Right forelimb (tissue), 1 donor: ENCODE results near the gene VPS8.
"Not testable (repeated sequence)": the region's sequence is repeated elsewhere in the genome, so short reads cannot be mapped to it uniquely, and the experiment has no call there.

Source experiments
- DNase-seq: peaks from one replicate; pipeline ENCODE4 v3.0.0-alpha.2; 2018

VPS8 gene

GRCh38 chr3:184927796-184928315 is 115.9 kb downstream of the VPS8 start:
- no peak for DNase-seq

- no peak for DNase-seq
These were observed 120.8 kb downstream of the VPS8 start for GRCh38 chr3:184932777-184933176.

GRCh38 chr3:184937611-184938010 is 125.6 kb downstream of the VPS8 start:
- no peak for DNase-seq

- no peak for DNase-seq
These were observed 129.4 kb downstream of the VPS8 start for GRCh38 chr3:184941408-184941807.

DNA sequence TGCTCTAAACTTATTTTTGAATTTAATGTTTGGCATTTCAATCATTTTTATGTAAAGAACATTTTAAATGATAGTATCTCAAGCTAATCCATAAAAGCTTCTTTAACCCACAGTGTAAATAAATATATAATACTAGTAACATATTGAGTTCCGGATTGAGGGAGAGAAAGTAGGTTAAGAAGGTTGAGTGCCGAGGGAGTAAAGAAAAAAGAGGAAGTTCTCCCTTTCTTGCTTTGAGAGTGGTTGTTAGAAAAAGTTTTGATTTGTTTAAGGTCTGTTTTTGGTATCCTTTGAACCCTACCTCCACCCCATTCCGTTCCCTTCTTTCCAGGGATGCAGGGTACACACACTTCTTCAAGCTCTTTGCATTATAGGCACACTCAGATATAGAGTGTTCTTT is 130.8 kb downstream of the VPS8 start:
- DNase-seq, result no peak

DNA sequence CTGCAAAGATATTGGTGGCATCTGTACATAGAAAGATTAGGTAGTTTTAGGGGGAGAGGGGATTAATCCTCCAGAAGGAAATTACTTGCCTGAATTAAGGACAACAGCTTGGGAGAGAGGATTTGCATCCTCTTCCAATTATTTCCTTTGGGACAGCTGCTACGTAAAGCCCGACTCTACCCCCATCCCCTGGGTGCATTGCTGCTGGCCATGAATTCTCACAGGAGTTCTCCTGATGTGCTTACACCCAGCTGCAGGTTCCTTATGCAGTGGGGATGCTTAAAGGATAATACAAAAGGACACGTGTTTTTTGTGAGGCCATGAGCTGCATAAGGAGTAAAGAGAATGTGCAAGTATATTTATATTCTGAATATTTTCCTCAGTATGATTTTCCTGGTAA is 132.3 kb downstream of the VPS8 start:
- no peak for DNase-seq

- no peak for DNase-seq
These were observed 134.1 kb downstream of the VPS8 start for GRCh38 chr3:184945886-184946625.

GRCh38 chr3:184946917-184947316 is 135.0 kb downstream of the VPS8 start:
- no peak for DNase-seq

DNA sequence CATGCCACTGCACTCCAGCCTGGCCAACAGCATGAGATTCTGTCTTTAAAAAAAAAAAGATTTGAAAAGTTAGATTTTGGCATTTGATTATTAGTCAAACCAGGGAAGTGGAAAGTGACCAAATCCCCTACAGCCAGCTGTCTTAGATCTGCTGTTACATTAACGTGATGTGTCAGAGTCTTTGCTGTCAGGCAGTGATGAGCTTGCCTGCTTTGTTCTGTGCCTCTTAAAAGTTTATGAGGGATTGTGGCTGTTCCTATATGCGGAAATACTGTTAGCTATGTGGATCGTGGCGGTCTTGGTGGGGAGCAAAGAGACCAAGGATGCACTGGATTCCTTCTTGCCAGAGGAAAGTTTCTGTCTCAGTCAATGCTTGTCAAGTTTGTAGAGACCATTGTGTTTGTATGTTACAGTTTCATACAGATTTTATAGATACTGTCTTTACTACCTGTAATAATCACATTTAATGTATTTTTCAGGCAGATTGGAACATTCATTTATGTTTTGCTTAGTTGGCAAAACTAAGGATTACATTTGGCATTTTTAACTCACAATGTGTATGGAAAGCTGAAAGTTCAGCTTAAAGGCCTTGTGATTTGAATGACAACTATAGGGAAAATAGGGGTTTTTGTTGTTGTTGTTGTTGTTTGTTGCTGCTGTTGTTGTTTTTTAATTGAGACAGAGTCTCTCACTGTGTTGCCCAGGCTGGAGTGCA is 137.4 kb downstream of the VPS8 start:
- no peak for DNase-seq

- DNase-seq, result not testable (repeated sequence)
These were observed 138.8 kb downstream of the VPS8 start for GRCh38 chr3:184950816-184951215.

GRCh38 chr3:184952671-184953070 is 140.7 kb downstream of the VPS8 start:
- DNase-seq, result no peak

DNA sequence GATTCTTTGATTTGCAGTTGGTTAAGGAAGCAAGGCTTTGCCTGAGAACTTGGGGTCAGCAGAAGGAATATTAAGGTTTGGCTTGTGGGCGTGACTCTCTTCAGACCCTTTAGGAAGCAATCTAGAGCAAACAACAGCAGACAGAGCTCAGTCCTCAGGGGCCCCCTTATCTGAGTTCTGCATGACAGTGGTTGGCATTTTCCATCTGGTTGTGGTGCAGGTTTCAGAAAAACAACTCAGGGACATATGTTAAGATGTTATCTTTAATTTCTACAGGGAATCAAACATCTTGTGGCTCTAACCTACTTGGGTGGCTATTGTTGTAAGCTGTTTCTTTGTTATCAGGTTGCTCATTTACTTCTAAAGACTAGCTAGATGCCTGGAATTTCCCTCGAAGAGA is 141.4 kb downstream of the VPS8 start:
- no peak for DNase-seq

- no peak for DNase-seq
These were observed 142.3 kb downstream of the VPS8 start for GRCh38 chr3:184954251-184954650.

GRCh38 chr3:184954851-184955250 is 142.9 kb downstream of the VPS8 start:
- DNase-seq, result not testable (repeated sequence)

- DNase-seq, result no peak
These were observed 153.9 kb downstream of the VPS8 start for GRCh38 chr3:184965639-184966430.

DNA sequence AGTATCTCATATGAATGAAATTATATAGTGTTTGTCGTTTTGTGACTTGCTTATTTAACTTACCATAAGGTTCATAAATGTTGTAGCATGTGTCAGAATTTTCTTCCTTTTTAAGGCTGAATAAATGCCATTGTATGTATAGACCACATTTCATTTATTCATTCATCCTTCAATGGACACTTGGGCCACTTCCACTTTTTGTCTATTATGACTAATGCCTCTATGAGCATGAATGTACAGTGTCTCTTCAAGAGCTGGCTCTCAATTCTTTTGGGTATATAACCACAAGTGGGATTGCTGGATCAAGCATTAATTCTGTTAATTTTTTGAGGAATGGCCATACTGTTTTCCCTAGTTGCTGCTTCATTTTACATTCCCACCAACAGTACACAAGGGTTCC is 156.1 kb downstream of the VPS8 start:
- no peak for DNase-seq

GRCh38 chr3:184970186-184970585 is 158.2 kb downstream of the VPS8 start:
- DNase-seq, result no peak

DNA sequence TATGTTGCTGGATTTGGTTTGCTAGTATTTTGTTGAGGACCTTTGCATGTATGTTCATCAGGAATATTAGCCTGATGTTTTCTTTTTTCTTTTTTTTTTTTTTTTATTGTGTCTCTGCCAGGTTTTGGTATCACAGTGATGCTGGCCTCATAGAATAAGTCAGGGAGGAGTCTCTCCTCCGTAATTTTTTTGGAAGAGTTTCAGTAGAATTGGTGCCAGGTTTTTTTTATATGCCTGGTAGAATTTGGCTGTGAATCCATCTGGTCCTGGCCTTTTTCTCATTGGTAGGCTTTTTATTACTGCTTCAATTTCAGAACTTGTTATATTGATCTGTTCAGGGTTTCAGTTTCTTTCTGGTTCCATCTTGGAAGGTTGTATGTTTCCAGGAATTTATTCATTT is 165.8 kb downstream of the VPS8 start:
- no peak for DNase-seq

- DNase-seq, result no peak
These were observed 169.1 kb downstream of the VPS8 start for GRCh38 chr3:184981071-184981470.

DNA sequence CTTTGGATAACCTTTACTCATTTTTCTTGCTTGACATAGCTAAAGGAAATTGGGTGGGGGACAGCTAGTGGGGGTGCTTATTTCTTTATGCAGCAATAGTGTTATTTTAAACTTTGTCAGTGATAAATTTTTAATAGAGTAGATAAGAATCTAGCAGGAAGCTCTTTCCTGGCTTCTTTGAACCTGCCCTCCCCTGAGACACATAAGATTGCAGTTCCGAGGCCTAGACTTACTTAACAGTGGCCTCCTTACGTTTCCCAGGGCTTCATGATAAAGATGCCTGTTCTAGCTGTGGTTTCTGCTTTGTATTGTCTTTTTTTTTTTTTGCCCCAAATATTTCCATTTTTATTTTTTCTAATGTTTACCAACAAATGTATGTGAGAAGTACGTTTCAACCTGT is 170.1 kb downstream of the VPS8 start:
- DNase-seq, result no peak

DNA sequence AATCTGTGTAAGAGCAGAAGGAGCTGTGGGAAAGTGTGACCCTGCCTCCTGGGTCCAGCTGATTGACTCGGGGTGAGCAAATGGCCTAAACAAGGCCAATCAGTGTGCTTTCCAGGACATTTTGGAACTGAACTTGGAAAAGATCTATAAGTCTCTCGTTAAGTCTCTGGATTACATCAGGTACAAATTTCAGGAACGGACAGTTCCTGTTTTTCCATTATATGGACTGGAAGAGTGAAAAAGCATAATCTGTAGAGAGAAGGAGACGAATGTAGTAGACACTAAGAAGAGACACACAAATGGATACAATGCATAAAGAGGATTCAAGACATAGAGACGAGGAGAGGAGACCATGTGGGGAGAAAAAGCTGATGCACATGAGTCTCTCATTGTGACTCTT is 173.6 kb downstream of the VPS8 start:
- no peak for DNase-seq

DNA sequence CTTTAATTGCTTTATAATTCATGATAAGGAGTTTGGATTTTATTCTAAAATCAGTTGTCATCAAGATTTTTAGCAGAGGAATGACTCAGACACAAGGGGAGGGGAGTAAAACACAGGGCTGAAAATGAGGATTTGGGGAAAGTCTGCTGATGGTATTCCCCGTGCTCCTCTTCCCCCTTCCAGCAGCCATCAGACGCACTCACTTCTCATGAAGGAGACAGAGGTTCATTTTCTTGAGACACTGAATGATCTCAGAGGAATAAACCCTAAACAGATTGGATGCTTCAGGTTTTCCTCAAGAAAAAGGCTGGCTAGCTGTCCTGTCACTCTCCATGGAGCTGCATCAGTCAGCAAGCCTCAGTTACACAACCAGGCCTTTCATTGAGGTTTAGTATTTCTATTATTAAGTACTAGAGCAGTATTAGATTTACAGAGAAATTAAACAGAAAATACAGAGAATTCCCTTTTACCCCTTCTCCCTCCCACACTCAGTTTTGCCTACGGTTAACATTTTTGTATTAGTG is 174.5 kb downstream of the VPS8 start:
- no peak for DNase-seq

DNA sequence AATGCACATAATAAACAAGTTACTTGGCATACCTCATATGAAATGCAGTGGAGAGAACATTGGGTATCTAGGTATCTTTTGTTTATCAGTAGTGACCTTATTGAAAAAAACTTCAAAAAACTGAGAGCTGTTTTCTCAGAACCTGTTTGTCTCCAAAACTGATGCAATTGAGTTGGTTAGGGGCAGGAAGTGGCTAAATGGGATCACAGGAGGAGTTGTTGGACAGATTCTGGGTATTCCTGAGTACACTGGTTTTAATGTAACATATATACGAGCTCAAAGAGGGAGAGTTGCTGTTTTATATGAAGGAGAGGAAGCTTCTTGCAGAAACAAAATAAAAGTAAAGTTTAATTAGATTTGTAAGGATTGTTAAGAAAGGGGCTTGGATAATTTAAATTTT is 181.4 kb downstream of the VPS8 start:
- no peak for DNase-seq
